Activated CD8-positive, alpha-beta memory T cell treated with anti-CD3 and anti-CD28 coated beads for 4 hours (primary cell): ENCODE measurements around the gene GPHN.
"Not testable (repeated sequence)": the region's sequence is repeated elsewhere in the genome, so short reads cannot be mapped to it uniquely, and the experiment has no call there.

ENCODE experiments used
- DNase-seq, 2 donors: peaks; one replicate each; pipeline ENCODE4 v3.0.0-alpha.2; 2020; ENCODE audit warnings: low read depth in 2 of 2

Gene GPHN

DNA sequence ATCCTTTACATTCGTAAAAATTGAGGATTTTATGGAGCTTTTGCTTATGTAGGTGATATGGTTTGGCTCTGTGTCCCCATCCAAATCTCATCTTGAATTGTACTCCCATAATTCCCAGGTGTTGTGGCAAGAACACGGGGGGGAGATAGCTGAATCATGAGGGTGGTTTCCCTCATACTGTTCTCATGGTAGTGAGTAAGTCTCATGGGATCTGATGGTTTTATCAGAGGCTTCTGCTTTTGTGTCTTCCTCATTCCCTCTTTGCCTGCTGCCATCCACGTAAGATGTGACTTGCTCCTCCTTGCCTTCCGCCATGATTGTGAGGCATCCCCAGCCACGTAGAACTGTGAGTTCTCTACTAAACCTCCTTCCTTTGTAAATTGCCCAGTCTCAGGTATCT, 5.1 kb upstream of the GPHN start:
- not testable (repeated sequence) for DNase-seq

DNA sequence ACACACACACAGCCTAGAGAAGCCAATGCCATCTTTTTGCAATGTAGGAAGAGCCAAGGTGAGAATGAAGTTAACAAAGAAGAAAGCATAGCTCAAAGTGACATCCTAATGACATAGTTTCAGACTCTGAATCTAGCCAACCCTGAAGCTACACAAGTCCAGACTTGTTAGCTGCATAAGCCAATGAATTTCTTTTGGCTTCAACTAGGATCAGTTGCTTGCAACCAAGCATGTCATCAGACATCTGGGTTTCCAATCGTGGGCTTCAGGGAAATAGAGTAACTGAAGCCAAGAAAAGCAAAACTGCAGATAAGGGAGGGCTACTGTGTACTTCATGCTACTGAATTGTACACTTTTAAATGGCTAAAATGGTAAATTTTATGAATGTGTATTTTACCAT, 4.4 kb upstream of the GPHN start:
- no peak for DNase-seq

DNA sequence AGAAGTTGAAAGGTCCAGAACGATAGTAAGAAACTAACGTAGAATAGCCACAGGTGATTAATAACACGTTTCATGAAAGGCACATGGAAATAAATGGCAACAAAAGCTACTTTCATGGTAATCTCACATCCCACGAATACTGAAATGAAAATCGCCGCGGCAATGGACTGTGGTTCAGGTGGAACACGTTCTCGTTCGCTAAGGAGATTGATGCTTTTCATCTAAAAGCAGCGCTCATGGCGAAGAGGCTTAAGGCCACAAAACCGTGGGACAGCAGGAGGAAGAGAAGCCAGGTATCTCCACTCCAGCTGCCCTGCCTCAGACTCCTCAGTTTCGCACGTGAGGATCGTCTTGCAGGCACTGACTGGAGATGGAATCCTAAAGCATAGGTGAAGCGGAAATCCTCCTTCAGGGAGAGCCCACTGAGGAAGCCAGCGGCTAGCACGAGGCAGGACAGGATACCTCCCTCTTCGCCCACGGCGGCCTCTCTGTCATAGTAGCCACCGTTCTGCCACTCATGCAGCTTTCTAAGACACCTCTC, 696 bp upstream of the GPHN start:
- DNase-seq = no peak

DNA sequence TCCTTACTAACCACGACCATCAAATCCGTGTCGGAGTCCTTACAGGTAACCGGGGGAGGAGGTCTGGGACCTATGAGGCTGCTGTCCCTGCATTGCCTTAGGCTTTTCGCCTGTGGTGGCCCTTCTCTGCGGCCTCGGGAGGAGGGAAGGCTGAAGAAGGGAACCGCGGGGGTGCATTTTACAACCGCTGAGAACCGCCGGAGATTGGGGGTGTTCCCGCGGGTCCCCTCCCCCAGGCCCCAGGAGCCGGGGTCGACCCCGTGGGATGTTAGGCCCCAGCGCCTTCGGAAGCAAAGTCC, 549 bp downstream of the GPHN start:
- DNase-seq = no peak

DNA sequence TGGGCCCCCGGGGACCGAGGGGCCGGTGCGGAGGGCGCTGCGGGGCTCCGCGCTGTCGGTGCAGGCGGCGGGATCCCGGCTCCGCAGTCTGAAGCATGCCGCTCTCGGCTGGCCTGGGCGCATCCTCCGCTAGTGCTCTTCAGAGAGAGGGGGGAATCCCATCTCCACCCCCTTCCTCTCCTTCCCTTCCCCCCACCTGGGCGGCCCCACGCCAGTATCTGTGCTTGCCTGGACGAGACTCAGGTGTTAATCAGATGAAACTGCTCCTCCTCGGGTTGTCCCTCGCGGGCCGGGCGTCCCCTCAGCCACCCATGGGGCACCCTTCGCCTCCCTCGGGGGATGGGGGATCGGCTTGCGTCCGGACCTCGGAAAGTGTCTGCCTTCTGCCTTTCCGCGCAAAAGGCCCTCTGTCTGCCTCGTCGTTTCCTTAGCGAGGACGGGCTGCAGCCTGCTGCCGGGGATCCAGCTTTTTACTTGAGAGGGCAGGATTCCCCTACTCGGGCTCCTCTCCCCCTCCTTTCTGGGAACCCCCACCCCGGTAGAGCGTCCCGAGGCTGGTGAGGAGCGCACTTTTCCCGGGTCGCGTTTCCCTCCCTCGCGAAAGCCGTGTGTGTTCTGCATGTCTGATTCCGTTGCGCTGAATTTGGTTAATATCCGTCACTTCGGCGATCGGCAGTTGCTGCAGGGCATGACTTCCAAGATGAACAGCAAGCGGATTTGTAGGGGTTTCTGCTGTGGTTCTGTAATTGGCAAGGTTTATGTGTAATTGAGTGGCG, 1.1 kb downstream of the GPHN start:
- DNase-seq = no peak

DNA sequence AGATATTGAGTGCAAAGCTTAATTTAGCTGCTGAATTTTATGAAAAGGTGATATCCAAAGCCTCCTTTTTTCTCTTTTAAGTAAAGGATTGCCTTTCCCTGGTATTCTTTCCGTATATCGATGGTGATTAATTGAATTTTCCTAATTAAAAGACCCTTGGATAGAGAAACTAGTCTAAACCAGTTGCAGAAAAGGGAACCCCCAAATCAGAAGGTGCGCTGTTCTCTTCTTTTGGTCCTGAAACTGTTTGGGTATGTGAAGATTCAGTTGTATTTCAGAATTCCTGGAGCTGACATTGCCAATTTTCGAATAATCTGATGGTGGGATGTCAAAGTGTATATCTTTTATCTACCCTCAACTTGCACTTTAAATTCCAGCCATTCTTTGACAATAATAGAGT, 1.9 kb downstream of the GPHN start:
- DNase-seq = no peak

DNA sequence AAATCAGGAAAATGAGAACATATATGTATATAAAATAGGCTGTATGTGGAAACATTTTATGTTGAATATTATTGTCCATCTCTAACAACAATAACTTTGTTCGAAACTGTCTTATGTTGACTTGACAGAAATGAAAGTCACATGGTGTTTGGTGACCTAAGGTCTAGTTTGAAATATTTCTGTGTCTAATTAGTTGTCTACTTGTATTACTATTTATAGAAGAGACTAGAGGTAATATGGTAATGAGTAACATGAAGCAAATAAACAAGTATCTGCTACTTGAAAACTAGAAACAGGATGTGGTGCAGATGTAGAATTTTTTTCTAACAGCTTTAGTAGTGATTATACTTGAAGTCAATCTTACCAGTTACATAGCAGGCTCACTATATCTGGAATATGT, 3.9 kb downstream of the GPHN start:
- no peak for DNase-seq

DNA sequence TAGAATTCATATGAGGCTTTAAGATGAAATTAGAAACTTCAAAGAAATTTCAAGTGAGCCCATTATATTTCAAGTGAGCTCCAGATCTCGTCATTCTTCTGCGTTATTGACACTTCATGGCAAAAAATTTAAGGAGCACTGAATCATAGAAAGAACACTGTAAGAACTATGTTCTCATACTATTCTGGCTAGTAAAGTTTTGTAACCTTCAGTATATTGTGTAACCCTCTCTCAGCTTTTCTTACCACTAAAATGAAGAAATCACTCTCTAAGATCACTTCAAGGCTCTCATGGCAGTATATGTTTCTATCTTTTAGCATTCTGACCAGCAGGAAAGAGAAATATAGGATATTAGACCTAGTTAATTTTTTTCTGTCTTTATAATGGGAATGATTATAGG, 6.3 kb downstream of the GPHN start:
- no peak for DNase-seq

DNA sequence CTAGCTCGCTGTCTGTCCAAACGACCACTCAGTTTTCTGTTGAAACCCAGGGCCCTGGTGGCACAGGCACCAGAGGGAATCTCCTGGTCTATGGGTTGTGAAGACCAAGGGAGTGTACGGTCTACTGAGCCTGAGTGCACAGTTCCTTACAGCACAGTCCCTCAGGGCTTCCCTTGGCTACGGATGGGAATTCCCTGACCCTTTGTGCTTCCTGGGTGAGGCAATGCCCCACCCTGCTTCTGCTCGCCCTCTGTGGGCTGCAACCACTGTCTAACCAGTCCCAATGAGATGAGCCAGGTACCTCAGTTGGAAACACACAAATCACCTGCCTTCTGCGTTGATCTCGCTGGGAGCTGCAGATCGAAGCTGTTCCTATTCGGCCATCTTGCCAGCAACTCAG, 22.6 kb downstream of the GPHN start:
- DNase-seq = no peak

DNA sequence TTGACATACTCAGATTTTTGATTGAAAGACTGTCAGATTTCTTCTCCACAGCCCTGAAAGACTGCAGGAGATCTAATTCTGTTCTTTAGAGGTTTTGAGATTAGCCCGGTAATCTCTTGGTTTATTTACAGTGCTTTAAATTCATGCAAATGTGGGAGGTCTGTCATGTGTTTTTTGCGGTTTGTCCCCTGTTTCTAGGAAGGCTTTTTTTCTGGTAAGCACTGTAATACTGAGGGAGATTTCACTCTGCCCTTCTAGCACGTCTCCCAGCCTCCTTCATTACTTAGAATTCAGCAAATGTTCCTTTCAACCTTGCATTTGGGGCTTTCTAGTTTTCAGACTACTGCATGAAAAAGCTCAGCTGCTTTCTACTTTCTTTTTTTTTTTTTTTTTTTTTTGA, 31.1 kb downstream of the GPHN start:
- no peak for DNase-seq

DNA sequence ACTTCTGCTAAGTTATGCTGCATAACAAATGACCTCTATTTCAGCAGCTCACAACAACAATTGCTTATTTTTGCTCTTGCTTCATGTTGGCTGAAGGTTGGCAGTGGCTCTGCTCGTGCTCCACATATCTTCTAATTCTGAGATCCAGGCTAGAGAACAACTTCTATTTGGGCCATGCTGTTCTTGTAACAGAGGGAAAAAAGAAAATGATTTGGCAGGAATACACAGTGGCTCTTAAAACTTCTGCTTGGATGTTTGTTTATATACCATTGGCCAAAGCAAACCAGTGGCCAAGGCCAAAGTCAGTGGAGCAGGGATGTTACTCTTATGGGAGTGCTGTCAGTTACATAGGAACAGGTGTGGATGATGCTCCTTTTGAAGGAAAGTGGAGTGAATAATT, 32.1 kb downstream of the GPHN start:
- DNase-seq = no peak

DNA sequence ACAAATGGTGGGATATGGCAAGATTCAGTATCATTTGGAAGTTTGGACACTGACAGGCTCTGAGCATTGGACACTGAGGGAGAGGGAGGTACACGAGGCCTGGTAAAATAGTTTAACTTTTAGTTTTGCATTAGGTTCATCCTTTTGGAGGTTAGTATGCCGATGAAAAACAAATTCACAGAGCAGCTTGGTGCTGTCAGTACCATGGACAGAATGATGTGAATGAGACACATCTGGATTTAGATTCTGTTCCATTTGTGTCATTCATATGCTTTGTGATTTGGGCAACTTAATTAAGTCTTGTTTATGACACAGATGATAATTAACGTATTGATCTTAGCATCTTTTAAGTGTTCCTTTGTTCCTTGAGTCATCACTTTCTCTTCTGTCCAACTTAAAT, 33.7 kb downstream of the GPHN start:
- DNase-seq = no peak

DNA sequence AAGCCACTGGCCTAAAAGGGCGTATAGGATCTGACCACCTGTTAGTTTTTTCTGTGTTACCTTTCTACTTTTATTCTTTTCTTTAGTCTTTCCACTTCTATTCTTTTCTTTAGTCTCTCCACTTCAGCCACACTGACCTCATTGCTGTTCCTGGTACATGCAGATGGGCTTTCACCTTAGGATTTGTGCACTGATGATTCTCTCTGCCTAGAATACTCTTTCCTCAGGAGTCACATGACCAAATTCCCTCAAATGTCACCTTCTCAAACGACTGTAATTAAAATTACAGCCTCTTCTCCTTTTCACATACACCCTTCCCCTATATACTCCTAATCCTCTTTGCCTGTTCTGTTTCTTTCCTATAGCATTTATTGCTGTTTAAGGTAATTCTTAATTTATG, 36.0 kb downstream of the GPHN start:
- no peak for DNase-seq

DNA sequence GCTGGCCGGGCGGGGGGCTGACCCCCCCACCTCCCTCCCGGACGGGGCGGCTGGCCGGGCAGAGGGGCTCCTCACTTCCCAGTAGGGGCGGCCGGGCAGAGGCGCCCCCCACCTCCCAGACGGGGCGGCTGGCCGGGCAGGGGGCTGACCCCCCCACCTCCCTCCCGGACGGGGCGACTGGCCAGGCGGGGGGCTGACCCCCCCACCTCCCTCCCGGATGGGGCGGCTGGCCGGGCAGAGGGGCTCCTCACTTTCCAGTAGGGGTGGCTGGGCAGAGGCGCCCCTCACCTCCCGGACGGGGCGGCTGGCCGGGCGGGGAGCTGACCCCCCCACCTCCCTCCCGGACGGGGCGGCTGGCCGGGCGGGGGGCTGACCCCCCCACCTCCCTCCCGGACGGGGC, 37.2 kb downstream of the GPHN start:
- DNase-seq = not testable (repeated sequence)

DNA sequence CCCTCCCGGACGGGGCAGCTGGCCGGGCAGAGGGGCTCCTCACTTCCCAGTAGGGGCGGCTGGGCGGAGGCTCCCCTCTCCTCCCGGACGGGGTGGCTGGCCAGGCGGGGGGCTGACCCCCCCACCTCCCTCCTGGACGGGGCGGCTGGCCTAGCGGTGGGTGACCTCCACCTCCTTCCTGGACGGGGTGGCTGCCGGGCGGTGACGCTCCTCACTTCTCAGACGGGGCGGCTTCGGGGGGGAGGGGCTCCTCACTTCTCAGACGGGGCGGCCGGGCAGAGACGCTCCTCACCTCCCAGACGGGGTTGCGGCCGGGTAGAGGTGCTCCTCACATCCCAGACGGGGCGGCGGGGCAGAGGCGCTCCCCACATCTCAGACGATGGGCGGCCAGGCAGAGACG, 37.8 kb downstream of the GPHN start:
- not testable (repeated sequence) for DNase-seq

DNA sequence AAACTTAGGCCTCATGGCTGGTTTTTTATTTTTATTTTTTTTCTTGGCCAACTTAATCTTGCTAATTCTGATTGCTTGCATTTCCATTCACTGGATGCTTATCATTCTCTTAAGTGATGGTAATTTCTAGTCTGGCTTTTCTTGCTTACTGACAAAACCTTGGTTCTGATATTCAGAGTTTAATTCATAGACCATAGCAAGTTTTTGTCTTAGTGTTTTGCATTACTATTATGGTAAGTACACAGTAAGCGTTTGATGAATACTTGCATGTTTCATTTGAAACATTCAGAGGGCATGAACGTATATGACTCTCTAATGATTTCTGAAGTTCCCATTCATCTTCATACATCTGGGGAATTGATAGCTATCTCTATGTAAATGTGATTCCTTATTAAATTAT, 55.8 kb downstream of the GPHN start:
- DNase-seq = no peak

DNA sequence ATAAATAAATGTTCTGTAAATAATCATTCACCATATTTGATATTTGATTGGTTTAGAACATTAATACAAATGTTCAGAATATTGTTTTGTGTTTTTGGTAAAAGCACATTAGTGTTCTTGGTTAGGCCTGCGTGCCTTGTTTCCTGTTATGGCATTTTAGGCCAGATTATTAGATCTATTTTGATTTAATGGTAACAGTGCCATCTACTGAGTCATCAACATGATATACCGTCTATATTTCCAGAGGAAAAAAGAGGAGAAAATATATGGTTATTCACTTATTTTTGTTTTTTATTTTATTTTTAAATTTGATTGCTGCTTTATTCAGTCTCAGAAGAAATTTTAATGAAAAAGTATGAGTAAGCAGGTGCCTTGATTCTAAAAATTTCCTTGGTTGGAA, 60.3 kb downstream of the GPHN start:
- DNase-seq = no peak

DNA sequence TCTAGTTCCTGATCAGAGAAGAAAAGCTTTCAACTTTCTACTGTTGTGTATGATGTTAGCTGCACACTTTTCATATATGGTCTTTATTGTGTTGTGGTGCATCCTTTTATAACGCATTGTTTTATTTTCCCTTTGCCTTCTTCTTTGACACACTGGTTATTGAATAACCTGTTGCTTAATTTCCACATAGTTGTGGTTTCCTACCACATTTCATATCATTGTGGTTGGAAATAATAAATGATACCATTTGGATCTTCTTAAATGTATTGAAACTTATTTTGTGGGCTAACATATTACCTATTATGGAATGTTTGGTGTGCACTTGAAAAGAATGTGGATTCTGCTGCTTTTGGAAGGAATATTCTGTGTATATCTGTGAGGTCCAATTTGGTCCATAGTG, 64.9 kb downstream of the GPHN start:
- no peak for DNase-seq

DNA sequence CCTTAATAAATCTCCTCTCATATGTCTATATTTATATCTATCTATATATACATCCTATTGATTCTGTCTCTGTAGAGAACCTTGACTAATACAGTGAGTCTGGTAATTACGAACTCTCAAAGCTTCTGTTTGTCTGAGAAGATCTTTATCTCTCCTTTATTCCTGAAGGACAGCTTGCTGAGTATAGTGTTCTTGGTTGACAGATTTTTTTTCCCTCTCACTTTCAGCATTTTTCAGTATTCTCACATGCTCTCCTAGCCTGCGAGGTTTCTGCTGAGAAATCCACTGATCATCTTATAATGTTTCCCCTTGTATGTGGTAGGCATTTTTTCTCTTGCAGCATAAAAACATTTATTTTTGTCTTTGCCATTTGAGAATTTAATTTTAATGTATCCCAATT, 67.1 kb downstream of the GPHN start:
- no peak for DNase-seq

DNA sequence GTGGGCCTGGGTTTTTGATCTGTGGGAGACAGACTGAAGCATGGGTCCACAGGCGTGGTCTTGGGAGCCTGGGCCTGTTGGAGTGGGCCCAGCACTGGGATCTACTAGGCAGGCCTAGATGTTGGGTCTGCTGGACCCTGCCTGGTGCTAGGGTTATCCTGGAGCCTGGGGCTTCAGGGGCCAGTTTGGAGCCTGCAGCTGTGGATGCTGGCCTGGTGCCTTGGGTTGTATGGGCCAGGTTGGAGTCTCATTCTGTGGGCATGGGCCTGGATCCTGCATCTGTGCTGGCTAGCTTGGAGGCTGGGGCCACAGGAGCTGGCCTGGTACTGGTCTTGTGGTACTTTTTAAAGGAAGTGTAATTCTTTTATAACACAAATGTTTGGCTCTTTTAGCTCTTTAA, 68.0 kb downstream of the GPHN start:
- no peak for DNase-seq

DNA sequence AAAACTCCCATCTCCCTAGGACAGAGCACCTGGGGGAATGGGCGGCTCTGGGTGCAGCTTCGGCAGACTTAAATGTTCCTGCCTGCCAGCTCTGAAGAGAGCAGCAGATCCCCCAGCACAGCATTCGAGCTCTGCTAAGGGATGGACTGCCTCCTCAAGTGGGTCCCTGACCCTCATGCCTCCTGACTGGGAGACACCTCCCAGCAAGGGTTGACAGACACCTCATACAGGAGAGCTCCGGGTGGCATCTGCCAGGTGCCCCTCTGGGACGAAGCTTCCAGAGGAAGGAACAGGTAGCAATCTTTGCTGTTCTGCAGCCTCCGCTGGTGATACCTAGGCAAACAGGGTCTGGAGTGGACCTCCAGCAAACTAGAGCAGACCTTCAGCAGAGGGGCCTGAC, 79.8 kb downstream of the GPHN start:
- not testable (repeated sequence) for DNase-seq

DNA sequence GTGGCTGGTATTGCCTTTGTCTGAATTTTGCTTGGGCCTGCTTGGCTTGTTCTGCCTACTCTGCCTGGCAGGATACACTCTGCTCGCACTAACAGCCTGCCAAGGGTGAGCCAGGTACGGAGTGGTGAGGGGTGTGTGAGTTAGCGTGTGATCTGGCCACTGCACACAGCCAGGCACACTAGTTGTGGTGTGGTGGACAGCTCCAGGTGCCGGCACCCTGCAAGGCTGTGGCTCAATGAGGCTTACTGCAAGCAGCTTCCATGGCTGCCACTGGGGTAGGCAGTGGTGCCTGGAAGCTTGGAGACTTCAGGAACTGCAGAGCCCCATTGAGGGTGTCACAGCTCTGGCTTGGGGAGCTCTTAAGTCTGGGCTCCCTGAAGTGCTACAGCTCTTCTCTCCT, 87.4 kb downstream of the GPHN start:
- no peak for DNase-seq

DNA sequence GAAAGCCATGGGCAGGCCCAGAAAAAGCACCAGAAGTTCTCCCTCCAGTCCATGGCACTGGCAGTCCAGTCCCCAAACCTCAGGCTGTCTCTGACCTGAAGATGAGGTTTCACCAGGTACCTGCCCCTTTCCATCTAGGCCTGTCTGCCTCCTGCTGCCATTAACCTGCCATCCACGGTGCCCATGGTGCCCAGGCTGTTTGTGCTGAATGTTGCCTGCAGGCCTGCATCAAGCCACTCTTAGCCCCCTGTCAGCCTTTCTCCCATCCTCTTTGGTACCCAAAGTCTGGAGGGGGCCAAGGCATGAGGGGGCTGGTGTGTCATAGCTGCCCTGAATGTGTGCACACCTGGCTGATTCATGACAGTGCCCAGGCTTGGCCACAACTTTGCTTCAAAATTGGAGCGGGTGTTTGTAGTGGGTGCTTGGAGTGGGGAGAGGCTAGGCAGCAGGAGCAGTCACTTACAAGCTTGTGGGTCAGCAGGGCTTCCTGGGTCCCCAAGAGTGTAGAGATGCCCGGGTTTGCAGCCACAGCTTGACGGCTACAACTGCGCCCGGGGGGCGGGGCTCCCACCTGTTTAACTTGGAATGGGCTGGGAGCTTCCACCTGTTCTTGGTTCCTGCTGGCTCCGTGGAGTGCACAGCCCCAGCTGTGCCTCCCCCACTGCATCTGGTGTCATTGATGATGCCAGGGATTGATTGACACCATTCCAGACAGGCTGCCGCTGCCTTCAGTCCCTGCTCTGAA, 88.5 kb downstream of the GPHN start:
- DNase-seq = no peak

DNA sequence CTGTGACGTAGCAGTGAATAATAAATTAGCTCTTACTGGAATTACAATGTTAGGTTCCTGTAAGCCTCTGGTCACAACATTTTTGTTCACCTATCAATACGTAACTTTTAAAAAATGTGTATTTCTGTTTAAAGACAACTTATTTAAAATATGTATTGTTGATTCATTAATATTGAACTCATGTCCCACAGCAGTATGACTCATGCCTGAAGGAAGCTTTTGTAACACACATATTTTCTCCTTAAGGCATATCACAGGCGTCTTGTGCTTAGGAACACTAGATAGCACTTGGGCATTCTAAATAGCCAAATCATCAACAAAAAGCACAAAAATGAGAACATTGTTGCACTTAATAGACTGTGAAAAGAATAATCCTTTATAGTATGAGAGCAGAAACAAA, 92.5 kb downstream of the GPHN start:
- no peak for DNase-seq
